Nephron progenitor cell (in vitro differentiated cells): ENCODE results near the gene PHKG2.
A peak's percentile ranks its signal among the peaks of the same experiment; 100 is the strongest.

Source experiments
- DNase-seq: peaks from one replicate; pipeline ENCODE4 v3.0.0; 2021
- H3K27ac Mint-ChIP-seq: 2 replicates; pipeline ENCODE4 v1.8.0; 2021; ENCODE audit warnings: mild to moderate bottlenecking, moderate library complexity, mixed read lengths
- H3K27me3 Mint-ChIP-seq: 2 replicates; pipeline ENCODE4 v1.8.0; 2021; ENCODE audit warnings: mild to moderate bottlenecking, low read depth, mixed read lengths; ENCODE audit not compliant: poor library complexity
- H3K36me3 Mint-ChIP-seq: 2 replicates; pipeline ENCODE4 v1.8.0; 2021; ENCODE audit warnings: low read depth, mixed read lengths
- H3K4me1 Mint-ChIP-seq: 2 replicates; pipeline ENCODE4 v1.8.0; 2021; ENCODE audit warnings: mixed read lengths
- H3K4me3 Mint-ChIP-seq: 2 replicates; pipeline ENCODE4 v1.8.0; 2021; ENCODE audit warnings: mild to moderate bottlenecking, moderate library complexity, mixed read lengths
- H3K9me3 Mint-ChIP-seq: 2 replicates; pipeline ENCODE4 v1.8.0; 2021; ENCODE audit warnings: mild to moderate bottlenecking, moderate library complexity, mixed read lengths
- CTCF ChIP-seq: fragments of 200-600 bp; sonication (generic); IDR thresholded peaks from 2 replicates; pipeline ENCODE4 v1.5.0; 2021; ENCODE audit warnings: antibody characterized with exemption

Gene PHKG2

DNA sequence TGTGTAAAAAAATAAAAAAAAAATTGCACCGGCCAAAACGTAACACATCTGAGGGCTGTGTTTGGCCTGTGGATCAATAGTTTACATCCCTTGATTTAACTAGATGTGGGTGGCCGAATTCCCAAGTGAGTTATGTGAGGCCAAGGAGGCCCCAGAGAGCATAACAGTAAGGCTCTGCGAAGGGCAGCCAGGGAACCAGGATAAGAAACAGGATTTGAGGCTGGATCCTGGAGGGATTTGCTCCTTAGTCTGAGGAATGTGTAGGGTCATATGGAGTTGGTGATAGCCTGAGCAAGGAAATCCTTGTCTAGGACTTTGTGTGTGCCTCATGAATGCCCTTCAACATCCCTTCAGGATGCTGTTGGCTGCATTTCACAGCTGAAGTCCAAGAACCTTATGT lies 2.0 kb downstream of the PHKG2 start:
- Mint-ChIP-seq H3K27me3 (no peaks in the 10 kb centered on the region), H3K36me3 (peaks cover 15% of the 10 kb centered on the region), H3K4me3 (peak overlapping the region; percentile 98), H3K4me1 (peaks cover 28% of the 10 kb centered on the region), H3K27ac (no peak overlapping the region), H3K9me3 (no peaks in the 10 kb centered on the region)
- TF ChIP-seq CTCF, result no peak
- DNase-seq, result no peak

DNA sequence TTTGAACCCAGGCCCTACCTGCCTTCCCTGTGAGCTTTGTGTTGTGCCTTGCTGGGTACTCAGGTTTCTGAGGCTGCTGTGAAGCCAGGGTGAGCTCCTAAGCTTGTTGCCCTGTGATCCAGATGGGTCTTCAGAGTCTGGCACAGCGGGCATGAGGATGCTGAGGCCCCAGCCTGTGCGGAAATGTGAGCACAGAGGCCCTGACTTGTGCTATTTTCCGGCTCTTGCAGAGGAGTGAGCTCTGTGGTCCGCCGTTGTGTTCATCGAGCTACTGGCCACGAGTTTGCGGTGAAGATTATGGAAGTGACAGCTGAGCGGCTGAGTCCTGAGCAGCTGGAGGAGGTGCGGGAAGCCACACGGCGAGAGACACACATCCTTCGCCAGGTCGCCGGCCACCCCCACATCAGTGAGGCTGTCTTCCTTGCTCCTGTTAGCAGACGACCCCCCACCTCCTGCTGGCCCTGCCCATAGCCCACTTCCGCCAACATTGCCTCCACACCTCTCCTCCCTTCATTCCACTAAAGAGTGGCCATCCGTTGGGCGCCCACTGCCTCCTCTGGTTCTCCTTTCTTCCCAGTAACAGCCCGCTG lies 2.7 kb downstream of the PHKG2 start:
- no peak for TF ChIP-seq CTCF
- Mint-ChIP-seq H3K36me3 (peaks cover 13% of the 10 kb centered on the region), H3K27me3 (no peaks in the 10 kb centered on the region), H3K9me3 (no peaks in the 10 kb centered on the region), H3K27ac (no peak overlapping the region), H3K4me1 (peaks cover 28% of the 10 kb centered on the region), H3K4me3 (no peak overlapping the region)
- DNase-seq, result no peak

DNA sequence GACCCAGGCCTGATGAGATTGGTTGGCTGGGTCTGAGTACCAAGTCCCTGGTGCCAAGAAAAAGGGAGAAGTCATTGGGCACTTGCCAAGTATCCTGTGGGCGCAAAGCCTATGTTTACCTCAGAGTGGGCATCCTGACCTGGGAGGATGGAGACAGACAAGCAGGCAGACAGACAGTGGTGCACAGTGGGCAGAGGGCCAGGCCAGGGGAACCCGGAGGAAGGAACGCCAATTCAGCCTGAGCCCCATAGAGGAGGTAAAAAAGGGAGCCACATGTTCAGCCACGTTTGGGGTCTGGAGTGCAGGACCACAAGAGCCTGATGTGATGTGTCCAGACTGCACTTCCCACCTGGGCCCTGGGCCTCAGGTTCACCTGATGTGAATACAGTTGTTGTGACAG lies 5.4 kb downstream of the PHKG2 start:
- H3K27ac Mint-ChIP-seq, result no peak overlapping the region
- no peaks in the 10 kb centered on the region for H3K27me3 Mint-ChIP-seq
- H3K36me3 Mint-ChIP-seq, result peaks cover 13% of the 10 kb centered on the region
- peaks cover 14% of the 10 kb centered on the region for H3K4me1 Mint-ChIP-seq
- H3K4me3 Mint-ChIP-seq, result no peak overlapping the region
- no peaks in the 10 kb centered on the region for H3K9me3 Mint-ChIP-seq
- no peak for DNase-seq
- no peak for TF ChIP-seq CTCF

- peaks cover 23% of the 10 kb centered on the region for H3K36me3 Mint-ChIP-seq
- no peak for TF ChIP-seq CTCF
- peaks cover 12% of the 10 kb centered on the region for H3K4me1 Mint-ChIP-seq
- no peaks in the 10 kb centered on the region for H3K9me3 Mint-ChIP-seq
- H3K4me3 Mint-ChIP-seq, result no peak overlapping the region
- H3K27me3 Mint-ChIP-seq, result no peaks in the 10 kb centered on the region
- H3K27ac Mint-ChIP-seq, result peak overlapping the region; percentile 38
- no peak for DNase-seq
Measured at GRCh38 chr16:30755955-30756780, 7.9 kb downstream of the PHKG2 start.

DNA sequence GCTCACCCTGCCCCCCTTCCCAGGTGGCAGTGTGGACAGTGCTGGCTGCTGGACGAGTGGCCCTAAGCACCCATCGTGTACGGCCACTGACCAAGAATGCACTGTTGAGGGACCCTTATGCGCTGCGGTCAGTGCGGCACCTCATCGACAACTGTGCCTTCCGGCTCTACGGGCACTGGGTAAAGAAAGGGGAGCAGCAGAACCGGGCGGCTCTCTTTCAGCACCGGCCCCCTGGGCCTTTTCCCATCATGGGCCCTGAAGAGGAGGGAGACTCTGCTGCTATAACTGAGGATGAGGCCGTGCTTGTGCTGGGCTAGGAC lies 8.5 kb downstream of the PHKG2 start:
- Mint-ChIP-seq H3K27ac (no peak overlapping the region), H3K4me1 (peaks cover 14% of the 10 kb centered on the region), H3K9me3 (no peaks in the 10 kb centered on the region), H3K4me3 (no peak overlapping the region), H3K27me3 (no peaks in the 10 kb centered on the region), H3K36me3 (peaks cover 18% of the 10 kb centered on the region)
- no peak for TF ChIP-seq CTCF
- DNase-seq, result no peak

- Mint-ChIP-seq H3K4me3 (no peak overlapping the region), H3K27me3 (no peaks in the 10 kb centered on the region), H3K36me3 (peaks cover 18% of the 10 kb centered on the region), H3K4me1 (peaks cover 14% of the 10 kb centered on the region), H3K27ac (no peak overlapping the region), H3K9me3 (no peaks in the 10 kb centered on the region)
- DNase-seq, result no peak
- TF ChIP-seq CTCF, result no peak
Measured at GRCh38 chr16:30757316-30757715, 9.1 kb downstream of the PHKG2 start.
